Activated CD4-positive, alpha-beta T cell treated with anti-CD3 and anti-CD28 coated beads, Interleukin-2, amount 10 ng/mL, durations not matched to agents 7 days and 5 days (primary cell): ENCODE measurements around the gene OR51Q1. TPM values are rescaled to one million over a fixed set of nuclear protein-coding genes. Genes with fewer than 3 reads are reported as not detected.

Source experiments
- CTCF ChIA-PET: fragments of 350-600 bp; sonication (Branson Sonifier 250); formaldehyde crosslinking; loops from one replicate; lab custom pipeline; 2021; ENCODE audit warnings: antibody characterized with exemption; lab: Charles Lee
- POLR2A ChIA-PET: fragments of 350-600 bp; sonication (Branson Sonifier 250); formaldehyde crosslinking; loops from one replicate; lab custom pipeline; 2021; ENCODE audit warnings: antibody characterized with exemption; lab: Charles Lee
- DNase-seq: peaks from one replicate; pipeline ENCODE4 v3.0.0-alpha.2; 2020
- H3K27ac Mint-ChIP-seq: one replicate; pipeline ENCODE4 v1.8.0; 2021; ENCODE audit warnings: mild to moderate bottlenecking, moderate library complexity, mixed read lengths
- H3K27me3 Mint-ChIP-seq: one replicate; pipeline ENCODE4 v1.8.0; 2021; ENCODE audit warnings: mixed read lengths
- H3K36me3 Mint-ChIP-seq: one replicate; pipeline ENCODE4 v1.8.0; 2021; ENCODE audit warnings: low read depth, mixed read lengths
- H3K4me1 Mint-ChIP-seq: one replicate; pipeline ENCODE4 v1.8.0; 2021; ENCODE audit warnings: mixed read lengths
- H3K4me3 Mint-ChIP-seq: one replicate; pipeline ENCODE4 v1.8.0; 2021; ENCODE audit warnings: mild to moderate bottlenecking, moderate library complexity, mixed read lengths
- H3K9me3 Mint-ChIP-seq: one replicate; pipeline ENCODE4 v1.8.0; 2021; ENCODE audit warnings: mixed read lengths
- total RNA-seq, 2 experiments: library from RNA; stranded (reverse); gene quantifications; one replicate each; pipeline ENCODE4 v1.2.3, GENCODE V29; 2021

The OR51Q1 gene, protein sequence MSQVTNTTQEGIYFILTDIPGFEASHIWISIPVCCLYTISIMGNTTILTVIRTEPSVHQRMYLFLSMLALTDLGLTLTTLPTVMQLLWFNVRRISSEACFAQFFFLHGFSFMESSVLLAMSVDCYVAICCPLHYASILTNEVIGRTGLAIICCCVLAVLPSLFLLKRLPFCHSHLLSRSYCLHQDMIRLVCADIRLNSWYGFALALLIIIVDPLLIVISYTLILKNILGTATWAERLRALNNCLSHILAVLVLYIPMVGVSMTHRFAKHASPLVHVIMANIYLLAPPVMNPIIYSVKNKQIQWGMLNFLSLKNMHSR
- total RNA-seq: not detected

DNA sequence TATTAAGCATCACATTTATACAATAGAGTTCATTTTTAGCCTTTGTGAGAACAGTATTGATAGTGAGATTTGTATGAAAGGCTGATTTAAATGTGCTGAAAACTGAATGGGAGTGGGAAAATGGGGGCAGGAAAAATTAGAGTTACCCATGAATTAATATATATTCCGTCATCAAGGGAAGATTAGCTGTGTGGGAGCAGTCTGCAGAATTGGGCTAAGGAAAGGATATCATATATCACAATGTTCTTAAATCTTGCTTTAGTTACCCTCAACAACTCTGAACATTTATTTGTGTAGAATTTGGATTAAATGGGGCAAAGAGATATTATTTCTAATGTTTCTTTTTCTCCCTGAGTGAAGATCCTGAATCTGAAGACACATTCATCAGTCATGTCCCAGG lies at the start of gene OR51Q1:
TSS of gene OR51Q1 (plus strand) at position 301 of the 400 bp plus-strand sequence. CDS start at position 391, 90 bp downstream.
- Mint-ChIP-seq H3K27me3 (no peaks in the 10 kb centered on the region), H3K4me1 (no peaks in the 10 kb centered on the region), H3K27ac (no peak within 1 kb of the TSS), H3K9me3 (no peaks in the 10 kb centered on the region), H3K4me3 (no peak within 1 kb of the TSS), H3K36me3 (no peaks in the 10 kb centered on the region)
- DNase-seq: no peak
- POLR2A ChIA-PET: no interaction called here
- CTCF ChIA-PET: no interaction called here

DNA sequence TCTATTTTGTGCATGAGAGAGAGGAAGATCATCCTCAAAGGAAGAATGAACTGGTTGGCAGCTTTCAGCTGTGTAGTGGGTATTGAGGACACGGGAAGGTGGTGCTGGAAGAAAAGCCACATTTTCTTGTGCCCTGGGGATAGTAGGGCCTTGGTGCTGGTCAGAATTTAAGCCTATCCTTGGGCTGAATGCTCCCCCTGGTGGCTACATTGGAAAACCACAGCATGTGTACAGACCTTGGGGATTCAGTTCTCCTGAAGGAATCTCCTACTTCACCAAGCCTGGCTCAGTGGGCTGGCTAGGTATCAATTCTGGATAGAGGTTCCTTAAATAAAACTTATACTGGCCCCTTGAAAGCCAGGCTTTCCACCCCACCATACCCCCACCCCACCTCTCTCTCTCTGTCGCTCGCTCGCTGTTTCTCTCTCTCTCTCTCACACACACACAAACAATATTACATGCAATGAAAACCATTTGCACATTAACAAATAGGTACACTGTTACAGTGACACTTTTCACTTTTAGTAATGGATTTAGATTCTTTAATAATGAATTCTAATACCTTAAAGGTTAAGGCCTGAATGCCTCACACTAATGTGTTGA lies 41.1 kb upstream of the OR51Q1 start:
- Mint-ChIP-seq H3K4me1 (no peaks in the 10 kb centered on the region), H3K36me3 (no peaks in the 10 kb centered on the region), H3K9me3 (no peaks in the 10 kb centered on the region), H3K4me3 (no peak overlapping the region), H3K27ac (no peak overlapping the region), H3K27me3 (no peaks in the 10 kb centered on the region)
- peak; percentile 39 for DNase-seq
- POLR2A ChIA-PET: no interaction called here
- CTCF ChIA-PET: no interaction called here

DNA sequence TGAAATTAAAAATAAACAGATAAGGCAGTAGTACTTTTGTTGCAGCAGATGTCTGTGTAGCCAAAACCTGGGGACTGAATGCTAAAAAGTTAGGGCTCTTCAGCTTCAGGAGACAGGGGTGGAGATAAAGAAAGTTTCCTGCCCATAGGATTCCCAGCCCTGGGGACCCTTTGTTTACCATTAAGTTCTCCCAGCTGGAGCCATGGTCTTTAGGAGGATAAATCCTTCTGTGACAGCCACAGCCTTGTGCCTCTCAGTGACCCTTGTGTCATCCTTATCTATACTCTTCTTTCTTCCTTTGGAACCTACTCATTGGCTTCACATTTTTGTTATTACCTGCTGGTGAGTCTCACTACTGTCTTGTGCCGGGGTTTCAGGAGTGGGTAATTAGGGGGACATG lies 38.3 kb upstream of the OR51Q1 start, which contains the start of gene OR51M1:
TSS of gene OR51M1 (plus strand) at position 237 of the 400 bp plus-strand sequence. CDS start 5,587 bp downstream, outside the sequence.
- H3K9me3 Mint-ChIP-seq: no peaks in the 10 kb centered on the region
- no peak for DNase-seq
- no peak within 1 kb of the TSS for H3K4me3 Mint-ChIP-seq
- POLR2A ChIA-PET: no interaction called here
- H3K27me3 Mint-ChIP-seq: no peaks in the 10 kb centered on the region
- H3K27ac Mint-ChIP-seq: no peak within 1 kb of the TSS
- CTCF ChIA-PET: no interaction called here
- no peaks in the 10 kb centered on the region for H3K36me3 Mint-ChIP-seq
- H3K4me1 Mint-ChIP-seq: no peaks in the 10 kb centered on the region

DNA sequence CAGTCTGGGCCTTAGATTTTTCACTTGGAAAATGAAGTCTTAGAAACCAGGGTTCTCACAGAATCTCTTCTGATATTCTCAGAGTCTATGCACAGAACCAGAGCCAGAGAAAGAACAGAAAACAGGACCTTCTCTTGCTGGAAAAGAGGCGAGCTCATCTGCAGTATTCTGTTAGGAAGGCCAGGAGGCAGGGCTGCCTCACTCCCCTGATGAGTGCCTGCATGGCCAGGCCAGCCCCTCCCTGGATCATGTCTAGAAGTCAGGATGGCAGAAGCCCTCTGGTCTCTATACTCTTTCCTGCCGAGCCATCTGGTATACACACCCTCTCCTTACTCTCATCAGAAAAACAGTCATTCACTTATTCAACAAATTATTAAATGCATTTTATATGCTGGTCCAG lies 37.6 kb upstream of the OR51Q1 start:
- Mint-ChIP-seq H3K27ac (no peak overlapping the region), H3K4me3 (no peak overlapping the region), H3K4me1 (no peaks in the 10 kb centered on the region), H3K36me3 (no peaks in the 10 kb centered on the region), H3K9me3 (no peaks in the 10 kb centered on the region), H3K27me3 (no peaks in the 10 kb centered on the region)
- CTCF ChIA-PET: no interaction called here
- DNase-seq: no peak
- POLR2A ChIA-PET: no interaction called here

DNA sequence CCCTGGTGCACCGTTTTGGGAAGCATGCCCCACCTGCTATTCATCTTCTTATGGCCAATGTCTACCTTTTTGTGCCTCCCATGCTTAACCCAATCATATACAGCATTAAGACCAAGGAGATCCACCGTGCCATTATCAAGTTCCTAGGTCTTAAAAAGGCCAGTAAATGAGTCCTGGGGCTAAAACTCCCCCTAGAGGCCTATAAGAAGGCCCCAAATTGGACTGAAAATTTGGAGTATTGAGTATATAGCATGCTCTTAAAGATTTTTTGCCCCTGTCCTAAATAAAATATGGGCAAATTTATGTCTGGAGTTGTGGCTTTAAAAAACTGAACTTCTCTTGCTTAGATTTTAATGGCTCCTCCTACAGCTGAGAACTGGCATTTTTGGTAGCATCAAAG lies 31.7 kb upstream of the OR51Q1 start:
- POLR2A ChIA-PET: no interaction called here
- CTCF ChIA-PET: no interaction called here
- H3K9me3 Mint-ChIP-seq: no peaks in the 10 kb centered on the region
- DNase-seq: no peak
- no peaks in the 10 kb centered on the region for H3K36me3 Mint-ChIP-seq
- peaks cover 3% of the 10 kb centered on the region for H3K27me3 Mint-ChIP-seq
- no peaks in the 10 kb centered on the region for H3K4me1 Mint-ChIP-seq
- H3K4me3 Mint-ChIP-seq: no peak overlapping the region
- no peak overlapping the region for H3K27ac Mint-ChIP-seq

DNA sequence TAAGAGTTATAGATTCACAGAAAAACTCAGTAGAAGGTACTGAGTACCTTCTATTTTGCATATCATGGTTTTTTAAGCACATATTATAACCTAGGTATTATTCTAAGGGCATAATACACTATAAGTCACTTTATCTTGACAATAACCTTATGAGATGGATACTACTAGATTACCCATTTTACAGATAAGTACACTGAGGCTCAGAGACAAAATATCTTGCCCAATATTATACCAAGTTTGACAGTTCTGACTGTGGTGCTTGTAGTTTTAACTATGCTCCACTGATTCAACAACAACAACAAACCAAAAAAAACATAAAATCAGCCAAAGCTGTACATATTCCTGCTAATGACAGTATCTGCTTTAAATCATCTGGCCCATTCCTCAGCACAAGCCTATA lies 27.8 kb upstream of the OR51Q1 start:
- ChIA-PET POLR2A (no interaction called here), CTCF (no interaction called here)
- Mint-ChIP-seq H3K4me1 (no peaks in the 10 kb centered on the region), H3K4me3 (no peak overlapping the region), H3K9me3 (no peaks in the 10 kb centered on the region), H3K27me3 (peaks cover 3% of the 10 kb centered on the region), H3K36me3 (no peaks in the 10 kb centered on the region), H3K27ac (no peak overlapping the region)
- DNase-seq: no peak

DNA sequence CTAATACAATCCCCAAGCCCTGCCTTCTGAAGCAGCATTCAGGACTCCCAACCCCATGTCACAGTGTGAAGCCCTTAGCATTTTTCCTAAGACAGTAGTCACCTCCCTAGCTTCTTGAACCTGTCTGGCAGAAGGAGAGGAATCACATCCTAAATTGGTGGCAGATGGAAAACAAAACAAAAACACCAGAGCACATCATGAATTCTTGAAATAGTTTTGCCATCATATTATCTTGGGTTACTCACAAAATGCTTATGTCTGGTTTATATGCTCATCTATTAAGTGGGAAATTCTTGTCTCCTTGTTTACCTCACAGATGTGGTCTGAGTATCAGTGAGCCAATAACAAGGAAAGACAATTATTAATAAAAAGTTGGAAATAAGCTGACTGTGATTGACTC lies 23.0 kb upstream of the OR51Q1 start:
- H3K36me3 Mint-ChIP-seq: no peaks in the 10 kb centered on the region
- no peaks in the 10 kb centered on the region for H3K4me1 Mint-ChIP-seq
- H3K9me3 Mint-ChIP-seq: peaks cover 4% of the 10 kb centered on the region
- DNase-seq: no peak
- H3K27ac Mint-ChIP-seq: no peak overlapping the region
- H3K4me3 Mint-ChIP-seq: no peak overlapping the region
- CTCF ChIA-PET: no interaction called here
- peaks cover 6% of the 10 kb centered on the region for H3K27me3 Mint-ChIP-seq
- POLR2A ChIA-PET: no interaction called here

DNA sequence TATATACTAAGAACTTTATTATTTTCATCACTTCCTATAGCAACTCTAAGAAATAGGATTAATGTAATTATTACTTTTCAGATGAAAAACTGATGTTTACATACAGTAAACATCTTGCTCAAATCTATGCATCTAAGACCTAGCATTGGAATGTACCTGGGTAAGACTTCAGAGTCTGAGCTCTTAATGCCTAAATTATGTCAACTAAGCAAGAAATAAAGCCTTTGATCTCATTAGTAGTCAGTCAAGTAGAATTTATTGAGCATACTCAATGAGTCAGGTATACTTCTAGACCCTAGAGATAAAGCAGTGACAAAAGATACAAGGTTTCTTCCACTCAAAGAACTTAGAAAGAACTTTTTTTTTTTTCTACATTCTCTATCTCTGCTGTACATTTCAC lies 16.7 kb upstream of the OR51Q1 start:
- Mint-ChIP-seq H3K4me3 (no peak overlapping the region), H3K27me3 (peaks cover 5% of the 10 kb centered on the region), H3K27ac (no peak overlapping the region), H3K4me1 (no peaks in the 10 kb centered on the region), H3K36me3 (no peaks in the 10 kb centered on the region), H3K9me3 (peaks cover 4% of the 10 kb centered on the region)
- no peak for DNase-seq
- CTCF ChIA-PET: no interaction called here
- POLR2A ChIA-PET: no interaction called here

DNA sequence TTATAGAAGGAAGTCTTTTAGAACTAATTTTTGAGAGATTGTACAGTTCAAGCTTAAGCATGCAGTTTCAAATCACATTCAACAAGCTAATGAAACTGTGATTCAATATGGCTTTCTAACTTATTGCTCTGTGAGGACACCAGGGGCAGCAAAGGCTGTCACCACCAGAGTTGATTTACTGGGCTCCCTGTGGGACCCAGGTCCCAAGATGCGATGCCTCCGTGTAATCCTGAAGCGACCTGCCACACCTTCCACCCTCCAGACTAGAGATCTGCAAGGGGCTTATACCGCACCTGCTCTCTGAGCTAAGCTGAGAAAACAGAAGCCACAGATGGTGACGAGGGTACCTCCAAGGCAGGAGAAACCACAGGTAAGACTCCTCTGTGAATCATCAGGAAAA lies 918 bp upstream of the OR51Q1 start:
- Mint-ChIP-seq H3K4me1 (no peaks in the 10 kb centered on the region), H3K4me3 (no peak overlapping the region), H3K36me3 (no peaks in the 10 kb centered on the region), H3K27me3 (no peaks in the 10 kb centered on the region), H3K9me3 (no peaks in the 10 kb centered on the region), H3K27ac (no peak overlapping the region)
- ChIA-PET CTCF (no interaction called here), POLR2A (no interaction called here)
- no peak for DNase-seq

DNA sequence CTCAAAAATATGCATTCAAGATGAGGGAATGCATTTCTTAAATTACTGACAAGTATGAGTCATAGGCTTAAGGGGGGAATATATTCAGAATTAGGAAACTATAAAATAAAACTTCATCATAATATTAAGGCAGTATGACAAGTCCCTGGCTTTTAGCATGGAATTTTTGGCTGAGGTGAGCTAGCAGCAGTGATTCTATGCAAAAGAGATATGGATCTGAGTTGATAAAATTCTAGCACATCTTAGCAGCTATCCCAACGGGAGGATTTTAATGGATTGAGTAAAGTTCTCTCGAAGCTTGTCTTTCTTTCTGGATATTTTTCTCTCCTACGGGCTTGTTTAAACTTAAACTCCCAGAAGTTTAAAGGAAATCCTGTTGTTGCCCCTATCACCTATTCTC lies 1.2 kb downstream of the OR51Q1 start:
- Mint-ChIP-seq H3K4me3 (no peak overlapping the region), H3K27me3 (no peaks in the 10 kb centered on the region), H3K27ac (no peak overlapping the region), H3K36me3 (no peaks in the 10 kb centered on the region), H3K4me1 (no peaks in the 10 kb centered on the region), H3K9me3 (no peaks in the 10 kb centered on the region)
- ChIA-PET POLR2A (no interaction called here), CTCF (no interaction called here)
- DNase-seq: no peak

DNA sequence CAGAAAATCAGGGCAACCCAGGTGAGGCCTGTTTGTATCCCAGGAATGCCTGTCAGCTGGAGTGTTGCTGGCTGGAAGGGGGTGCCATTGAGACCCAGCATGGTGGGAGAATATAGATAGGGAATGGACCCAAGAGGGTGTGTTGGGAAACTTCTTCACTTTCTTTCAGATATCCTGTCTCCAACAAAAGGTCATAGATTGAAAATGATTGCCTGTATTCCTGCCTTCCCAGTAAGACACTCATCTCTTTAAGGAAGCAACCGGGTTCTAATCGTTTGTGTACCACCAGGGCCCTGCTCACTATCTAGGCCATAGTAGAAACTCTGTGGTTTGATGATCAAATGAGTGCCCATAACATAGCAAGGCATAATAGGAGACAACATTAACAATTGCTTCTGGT lies 19.5 kb downstream of the OR51Q1 start, which contains the start of gene OR51I1:
TSS of gene OR51I1 (minus strand) at position 101 of the 400 bp plus-strand sequence. CDS start at position 101, 0 bp downstream.
- ChIA-PET POLR2A (no interaction called here), CTCF (no interaction called here)
- Mint-ChIP-seq H3K36me3 (no peaks in the 10 kb centered on the region), H3K4me3 (no peak within 1 kb of the TSS), H3K27me3 (peaks cover 3% of the 10 kb centered on the region), H3K9me3 (no peaks in the 10 kb centered on the region), H3K4me1 (no peaks in the 10 kb centered on the region), H3K27ac (no peak within 1 kb of the TSS)
- DNase-seq: no peak

DNA sequence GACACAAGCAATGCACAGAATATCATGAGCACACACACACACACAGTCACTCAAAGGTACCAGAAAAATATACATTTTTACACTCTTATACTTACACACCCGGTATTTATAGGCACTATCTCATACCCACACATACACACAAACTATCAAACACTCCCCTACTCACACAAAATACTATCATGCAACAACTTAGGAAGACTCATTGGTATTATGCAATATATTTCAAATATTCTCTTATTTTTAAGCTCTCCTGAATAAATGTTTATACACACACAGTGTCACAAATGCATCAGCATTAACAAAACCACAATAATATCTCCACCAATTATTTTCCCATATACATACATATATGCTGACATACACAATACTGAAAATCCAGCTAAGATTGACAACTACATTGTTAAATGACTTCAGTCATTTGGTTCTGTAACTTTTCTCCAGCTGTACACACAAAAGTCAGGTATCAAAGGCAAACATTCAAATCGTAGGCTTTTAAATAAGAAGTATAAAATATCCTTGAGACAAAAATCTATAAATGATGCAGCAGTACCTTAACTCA lies 22.0 kb downstream of the OR51Q1 start:
- Mint-ChIP-seq H3K9me3 (no peaks in the 10 kb centered on the region), H3K27me3 (peaks cover 4% of the 10 kb centered on the region), H3K27ac (no peak overlapping the region), H3K36me3 (no peaks in the 10 kb centered on the region), H3K4me1 (no peaks in the 10 kb centered on the region), H3K4me3 (no peak overlapping the region)
- ChIA-PET CTCF (no interaction called here), POLR2A (no interaction called here)
- DNase-seq: no peak

DNA sequence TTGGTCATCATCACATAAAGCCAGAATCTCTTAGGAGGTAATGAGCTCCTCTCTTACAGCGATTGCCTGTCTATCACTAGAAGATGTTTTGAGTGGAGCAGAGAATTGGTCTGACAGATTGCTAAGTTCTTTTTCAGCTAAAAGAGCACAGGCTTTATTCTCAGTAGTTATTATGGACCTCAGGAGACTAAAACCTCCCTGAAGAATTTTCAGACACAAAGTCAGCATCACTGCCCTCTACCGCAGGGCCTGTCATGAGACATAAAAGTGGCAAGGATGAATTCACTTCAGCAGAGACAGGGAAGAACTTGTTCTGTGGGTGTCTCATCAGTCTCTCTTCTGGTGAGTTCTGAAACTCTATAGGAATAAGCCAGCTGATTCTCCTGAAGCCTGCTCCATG lies 27.1 kb downstream of the OR51Q1 start, which contains the start of gene OR51I2:
TSS of gene OR51I2 (plus strand) at position 301 of the 400 bp plus-strand sequence. CDS start 4,166 bp downstream, outside the sequence.
- no peaks in the 10 kb centered on the region for H3K4me1 Mint-ChIP-seq
- CTCF ChIA-PET: interaction anchor here (0.5 kb wide), 1 partner anchor 86 kb away, joined by 3 read pairs; no protein-coding TSS in a partner anchor

More for the DNA sequence above, 27.1 kb downstream of the OR51Q1 start, which contains the start of gene OR51I2:
- Mint-ChIP-seq H3K27ac (no peak within 1 kb of the TSS), H3K27me3 (peaks cover 2% of the 10 kb centered on the region), H3K9me3 (no peaks in the 10 kb centered on the region), H3K36me3 (no peaks in the 10 kb centered on the region), H3K4me3 (no peak within 1 kb of the TSS)
- POLR2A ChIA-PET: no interaction called here
- no peak for DNase-seq
